A673 (cell line): Measurements from ENCODE around the gene VTN. TPM values are rescaled to one million over a fixed set of nuclear protein-coding genes. Genes with fewer than 3 reads are reported as not detected.

ENCODE experiments used
- BruUV-seq: library from RNA; stranded (reverse); fragments of 400-500 nt; replicated peaks from 2 replicates; lab custom pipeline; 2021; lab: Mats Ljungman, UMichigan
- CTCF ChIA-PET: fragments of 300-600 bp; sonication (Branson Sonifier 250); formaldehyde crosslinking; loops from one replicate; lab custom pipeline; 2022; ENCODE audit warnings: antibody characterized with exemption; lab: Charles Lee
- POLR2A ChIA-PET: fragments of 300-600 bp; sonication (Branson Sonifier 250); formaldehyde crosslinking; loops from one replicate; lab custom pipeline; 2022; ENCODE audit warnings: antibody characterized with exemption; ENCODE audit not compliant: low non-redundant PET; lab: Charles Lee
- DNase-seq: peaks from one replicate; pipeline ENCODE4 v3.0.0-alpha.2; 2015; ENCODE audit warnings: low spot score
- H3K27ac ChIP-seq: fragments of 200-600 bp; sonication (generic); 2 replicates; pipeline ENCODE4 v1.5.1; 2016; ENCODE audit warnings: mixed run types, low read depth, mild to moderate bottlenecking, mixed read lengths, antibody characterized with exemption, low read length; ENCODE audit not compliant: poor library complexity, severe bottlenecking
- H3K27me3 ChIP-seq: fragments of 200-600 bp; sonication (generic); replicated peaks from 2 replicates; pipeline ENCODE4 v1.6.1; 2017; ENCODE audit warnings: mixed run types, low read depth, mild to moderate bottlenecking, mixed read lengths, antibody characterized with exemption, low read length; ENCODE audit not compliant: insufficient read depth, poor library complexity
- H3K36me3 ChIP-seq: fragments of 200-600 bp; sonication (generic); 2 replicates; pipeline ENCODE4 v1.6.1; 2016; ENCODE audit warnings: mixed run types, mild to moderate bottlenecking, mixed read lengths, antibody characterized with exemption, low read length; ENCODE audit not compliant: insufficient read depth, poor library complexity, severe bottlenecking
- H3K4me1 ChIP-seq: fragments of 200-600 bp; sonication (generic); 2 replicates; pipeline ENCODE4 v1.6.1; 2017; ENCODE audit warnings: mixed run types, mild to moderate bottlenecking, mixed read lengths, antibody characterized with exemption, low read length; ENCODE audit not compliant: insufficient read depth, poor library complexity, severe bottlenecking
- H3K4me3 ChIP-seq: fragments of 200-600 bp; sonication (generic); 2 replicates; pipeline ENCODE4 v1.5.1; 2016; ENCODE audit warnings: low read depth, mixed run types, mild to moderate bottlenecking, mixed read lengths, low read length; ENCODE audit not compliant: poor library complexity, severe bottlenecking
- H3K9me3 ChIP-seq: fragments of 200-600 bp; sonication (generic); 2 replicates; pipeline ENCODE4 v1.6.1; 2016; ENCODE audit warnings: mixed run types, low read depth, mild to moderate bottlenecking, mixed read lengths, antibody characterized with exemption, low read length; ENCODE audit not compliant: poor library complexity, severe bottlenecking
- EZH2 ChIP-seq: fragments of 200-600 bp; sonication (generic); IDR thresholded peaks from 2 replicates; pipeline ENCODE4 v1.6.1; 2017; ENCODE audit warnings: borderline replicate concordance, low read depth, mild to moderate bottlenecking, mixed read lengths, antibody characterized with exemption, low read length; ENCODE audit not compliant: poor library complexity, severe bottlenecking
- intact Hi-C: fragments of 100-400 bp; cut with micrococcal nuclease; formaldehyde crosslinking; loops from one replicate; pipeline ENCODE4 v1.10.0; 2022; ENCODE audit not compliant: unreplicated experiment
- total RNA-seq: library from RNA; stranded (reverse); gene quantifications from 2 replicates; pipeline ENCODE4 v1.2.3, GENCODE V29; 2021
- TF ChIP-seq, protein P1 (sequence below): fragments of 300-800, 200-600 bp; sonication (generic); conservative IDR thresholded peaks from 2 replicates; pipeline ENCODE4 v1.5.1; 2017; ENCODE audit warnings: low read depth, mild to moderate bottlenecking, antibody characterized with exemption, low read length, moderate library complexity, mixed read lengths

The VTN gene
- total RNA-seq, 1 experiment from 2014 or later = 0.26 TPM

DNA sequence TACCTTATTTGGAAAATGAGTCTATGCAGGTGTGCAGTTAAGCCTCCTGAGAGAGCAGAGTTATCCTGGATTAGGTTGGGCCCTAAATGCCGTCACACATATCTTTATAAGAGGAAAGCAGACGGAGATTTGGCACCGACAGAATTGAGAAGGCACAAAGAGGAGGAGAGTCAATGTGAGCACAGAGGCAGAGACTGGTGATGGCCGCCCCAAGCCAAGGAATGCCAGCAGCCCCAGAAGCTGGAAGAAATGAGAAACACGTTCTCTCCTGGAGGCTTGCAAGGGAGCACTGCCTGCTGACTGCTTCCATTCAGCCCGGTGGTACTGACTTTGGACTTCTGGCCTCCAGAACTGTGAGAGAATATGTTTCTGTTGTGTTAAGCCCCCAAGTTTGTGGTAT lies 32.7 kb upstream of the VTN start:
- Histone ChIP-seq H3K9me3 (no peaks in the 10 kb centered on the region), H3K27me3 (no peaks in the 10 kb centered on the region), H3K4me3 (no peak overlapping the region), H3K27ac (no peak overlapping the region), H3K36me3 (peaks cover 2% of the 10 kb centered on the region), H3K4me1 (peaks cover 4% of the 10 kb centered on the region)
- no peak for DNase-seq
- ChIA-PET POLR2A (no interaction called here), CTCF (no interaction called here)
- intact Hi-C loops = no loop called here
- BruUV-seq = no TSS peak
- no peak for TF ChIP-seq EZH2
- TF ChIP-seq, protein P1, sequence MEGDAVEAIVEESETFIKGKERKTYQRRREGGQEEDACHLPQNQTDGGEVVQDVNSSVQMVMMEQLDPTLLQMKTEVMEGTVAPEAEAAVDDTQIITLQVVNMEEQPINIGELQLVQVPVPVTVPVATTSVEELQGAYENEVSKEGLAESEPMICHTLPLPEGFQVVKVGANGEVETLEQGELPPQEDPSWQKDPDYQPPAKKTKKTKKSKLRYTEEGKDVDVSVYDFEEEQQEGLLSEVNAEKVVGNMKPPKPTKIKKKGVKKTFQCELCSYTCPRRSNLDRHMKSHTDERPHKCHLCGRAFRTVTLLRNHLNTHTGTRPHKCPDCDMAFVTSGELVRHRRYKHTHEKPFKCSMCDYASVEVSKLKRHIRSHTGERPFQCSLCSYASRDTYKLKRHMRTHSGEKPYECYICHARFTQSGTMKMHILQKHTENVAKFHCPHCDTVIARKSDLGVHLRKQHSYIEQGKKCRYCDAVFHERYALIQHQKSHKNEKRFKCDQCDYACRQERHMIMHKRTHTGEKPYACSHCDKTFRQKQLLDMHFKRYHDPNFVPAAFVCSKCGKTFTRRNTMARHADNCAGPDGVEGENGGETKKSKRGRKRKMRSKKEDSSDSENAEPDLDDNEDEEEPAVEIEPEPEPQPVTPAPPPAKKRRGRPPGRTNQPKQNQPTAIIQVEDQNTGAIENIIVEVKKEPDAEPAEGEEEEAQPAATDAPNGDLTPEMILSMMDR = no peak

DNA sequence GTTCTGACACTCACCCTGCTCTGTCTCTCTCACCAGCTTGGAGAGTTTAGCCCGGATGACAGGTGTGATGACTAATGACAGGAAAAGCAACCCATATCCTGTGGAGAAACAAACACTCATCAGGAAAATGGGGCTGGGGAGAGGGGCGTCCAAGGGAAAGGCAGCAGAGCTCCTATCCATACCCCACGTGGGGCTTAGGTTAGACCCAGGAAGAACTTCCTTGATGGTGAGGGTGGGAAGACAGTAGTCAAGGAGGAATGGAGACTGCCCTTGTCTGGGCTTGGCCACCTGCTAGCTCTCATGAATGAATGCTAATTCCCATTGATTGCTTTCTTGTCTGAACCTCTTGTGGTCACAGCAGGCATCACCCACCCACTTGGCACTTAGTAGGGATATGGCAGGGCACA lies 32.1 kb upstream of the VTN start:
- no TSS peak for BruUV-seq
- H3K36me3 ChIP-seq = peaks cover 3% of the 10 kb centered on the region
- no peaks in the 10 kb centered on the region for H3K27me3 ChIP-seq
- TF ChIP-seq, protein P1 = no peak
- no peak for TF ChIP-seq EZH2
- ChIA-PET CTCF (no interaction called here), POLR2A (no interaction called here)
- no peak for DNase-seq
- H3K27ac ChIP-seq = no peak overlapping the region
- intact Hi-C loops = no loop called here
- H3K9me3 ChIP-seq = no peaks in the 10 kb centered on the region
- H3K4me1 ChIP-seq = no peaks in the 10 kb centered on the region
- no peak overlapping the region for H3K4me3 ChIP-seq

DNA sequence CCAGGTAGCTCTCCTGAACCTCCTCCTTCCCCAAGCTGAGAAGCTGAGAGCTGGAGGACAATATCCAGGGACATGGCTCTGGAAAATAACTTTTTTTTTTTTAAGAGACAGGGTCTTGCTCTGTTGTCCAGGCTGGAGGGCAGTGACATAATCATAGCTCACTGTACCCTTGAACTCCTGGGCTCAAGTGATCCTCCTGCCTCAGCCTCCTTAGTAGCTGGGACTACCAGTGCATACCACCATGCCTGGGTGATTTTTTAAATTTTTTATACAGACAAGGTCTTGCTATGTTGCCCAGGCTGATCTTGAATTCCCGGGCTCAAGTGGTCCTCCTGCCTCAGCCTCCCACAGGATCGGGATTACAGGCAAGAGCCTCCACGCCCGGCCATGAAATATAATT lies 29.7 kb upstream of the VTN start:
- intact Hi-C loops = no loop called here
- ChIA-PET CTCF (no interaction called here), POLR2A (no interaction called here)
- Histone ChIP-seq H3K36me3 (peaks cover 6% of the 10 kb centered on the region), H3K27me3 (no peaks in the 10 kb centered on the region), H3K9me3 (no peaks in the 10 kb centered on the region), H3K4me3 (no peak overlapping the region), H3K4me1 (no peaks in the 10 kb centered on the region), H3K27ac (no peak overlapping the region)
- no peak for DNase-seq
- no TSS peak for BruUV-seq
- TF ChIP-seq EZH2 = no peak
- TF ChIP-seq, protein P1 = no peak
